GM19351 (cell line): ENCODE results near the gene SRP14.
A peak's percentile ranks its signal among the peaks of the same experiment; 100 is the strongest.
"Not testable (repeated sequence)": the region's sequence is repeated elsewhere in the genome, so short reads cannot be mapped to it uniquely, and the experiment has no call there.

ENCODE experiments used
- ATAC-seq: cut with Tn5 transposase; IDR thresholded peaks from one replicate; pipeline ENCODE4 v1.9.1; 2021; ENCODE audit warnings: mild to moderate bottlenecking, moderate library complexity; ENCODE audit not compliant: unreplicated experiment

SRP14 gene

GRCh38 chr15:40051616-40052415 is 12.8 kb upstream of the SRP14 start:
- ATAC-seq, result no peak

- no peak for ATAC-seq
Measured at GRCh38 chr15:40050788-40051470, 11.9 kb upstream of the SRP14 start.

DNA sequence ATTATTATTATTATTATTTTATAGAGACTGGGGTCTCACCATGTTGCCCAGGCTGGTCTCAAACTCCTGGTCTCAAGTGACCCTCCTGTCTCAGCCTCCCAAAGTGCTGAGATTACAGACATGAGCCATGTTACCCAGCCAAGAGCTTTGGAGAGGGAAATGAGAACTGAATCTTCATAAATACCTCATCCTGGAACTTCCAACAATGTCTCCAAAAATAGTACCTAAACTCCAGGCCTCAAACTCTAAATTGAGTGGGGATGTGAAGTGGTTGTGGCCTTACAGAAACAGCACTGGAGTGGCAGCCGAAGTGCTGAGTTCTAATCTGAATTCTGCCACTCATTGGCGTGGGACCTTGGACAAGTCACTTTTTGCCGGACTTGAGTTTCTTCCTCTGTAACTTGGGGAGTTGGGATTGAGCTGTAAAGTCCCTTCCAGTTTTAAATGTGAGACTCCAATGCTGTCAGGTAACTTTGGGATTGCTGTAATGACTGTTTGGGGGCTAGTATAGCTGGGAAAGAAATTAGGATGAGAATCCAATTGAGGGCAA is 10.0 kb upstream of the SRP14 start:
- ATAC-seq, result no peak

DNA sequence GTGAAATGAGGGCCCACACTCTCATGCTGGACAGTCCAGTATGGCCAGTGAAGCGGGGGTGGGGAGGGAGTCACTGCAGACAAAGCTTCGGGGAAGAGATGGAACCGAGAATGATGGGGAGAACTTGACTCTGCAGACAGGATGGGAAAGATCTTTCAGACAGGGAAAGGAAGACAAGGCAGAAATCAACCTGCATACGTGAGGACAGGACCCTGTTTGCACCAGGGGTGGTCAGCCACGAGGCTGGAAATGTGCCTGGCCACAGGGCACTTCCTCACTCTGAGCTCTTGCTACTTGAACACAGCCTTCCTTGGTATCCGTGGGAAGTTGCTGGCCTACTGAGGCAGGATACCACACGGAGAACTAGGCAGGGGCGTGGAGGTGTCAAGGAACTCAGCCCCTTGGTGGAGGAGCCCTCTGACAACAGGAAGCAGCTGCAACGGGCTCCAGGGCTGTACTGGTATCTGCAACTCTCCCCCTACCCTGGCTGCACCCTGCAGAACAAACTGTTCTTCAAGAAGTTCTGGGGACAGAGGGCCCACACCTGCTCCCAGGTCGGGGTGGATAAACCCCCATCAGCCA is 9.3 kb upstream of the SRP14 start:
- ATAC-seq, result no peak

GRCh38 chr15:40047415-40048210 is 8.6 kb upstream of the SRP14 start:
- ATAC-seq, result peak; percentile 66

DNA sequence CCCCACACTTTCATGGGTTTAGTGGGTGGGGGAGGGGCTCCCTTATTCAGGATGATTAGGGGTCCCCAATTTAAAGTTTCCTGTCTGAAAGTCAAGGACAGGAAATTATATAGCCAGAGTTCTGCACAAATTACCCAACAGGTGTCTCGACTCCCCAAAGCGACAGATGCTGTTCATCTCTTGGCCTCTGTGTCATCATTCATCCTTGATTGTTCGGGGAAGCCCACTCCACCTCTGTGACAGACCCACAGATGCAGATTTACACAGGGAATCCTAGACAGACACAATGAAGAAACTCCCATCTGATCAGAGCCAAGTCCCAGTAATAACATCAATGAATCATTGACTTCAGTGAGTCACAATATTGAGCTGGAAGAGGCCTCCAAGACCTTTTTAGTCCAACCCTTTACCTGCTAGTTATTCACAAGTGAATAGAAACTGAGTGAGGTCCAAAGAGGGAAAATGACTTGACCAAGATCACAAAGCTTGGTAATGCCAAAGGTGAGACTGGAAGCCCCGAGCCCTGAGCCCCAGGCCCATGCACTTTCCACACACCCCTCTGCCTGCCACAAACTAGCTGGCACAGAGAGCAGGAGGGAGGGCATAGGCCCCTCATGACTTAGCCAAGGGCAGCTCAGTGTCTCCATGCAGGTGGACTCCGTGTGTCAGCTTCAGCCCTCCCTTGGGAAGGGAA is 7.9 kb upstream of the SRP14 start:
- no peak for ATAC-seq

- no peak for ATAC-seq
Measured at GRCh38 chr15:40045572-40046217, 6.7 kb upstream of the SRP14 start.

- ATAC-seq, result peak; percentile 76
Measured at GRCh38 chr15:40044717-40045571, 6.0 kb upstream of the SRP14 start.

DNA sequence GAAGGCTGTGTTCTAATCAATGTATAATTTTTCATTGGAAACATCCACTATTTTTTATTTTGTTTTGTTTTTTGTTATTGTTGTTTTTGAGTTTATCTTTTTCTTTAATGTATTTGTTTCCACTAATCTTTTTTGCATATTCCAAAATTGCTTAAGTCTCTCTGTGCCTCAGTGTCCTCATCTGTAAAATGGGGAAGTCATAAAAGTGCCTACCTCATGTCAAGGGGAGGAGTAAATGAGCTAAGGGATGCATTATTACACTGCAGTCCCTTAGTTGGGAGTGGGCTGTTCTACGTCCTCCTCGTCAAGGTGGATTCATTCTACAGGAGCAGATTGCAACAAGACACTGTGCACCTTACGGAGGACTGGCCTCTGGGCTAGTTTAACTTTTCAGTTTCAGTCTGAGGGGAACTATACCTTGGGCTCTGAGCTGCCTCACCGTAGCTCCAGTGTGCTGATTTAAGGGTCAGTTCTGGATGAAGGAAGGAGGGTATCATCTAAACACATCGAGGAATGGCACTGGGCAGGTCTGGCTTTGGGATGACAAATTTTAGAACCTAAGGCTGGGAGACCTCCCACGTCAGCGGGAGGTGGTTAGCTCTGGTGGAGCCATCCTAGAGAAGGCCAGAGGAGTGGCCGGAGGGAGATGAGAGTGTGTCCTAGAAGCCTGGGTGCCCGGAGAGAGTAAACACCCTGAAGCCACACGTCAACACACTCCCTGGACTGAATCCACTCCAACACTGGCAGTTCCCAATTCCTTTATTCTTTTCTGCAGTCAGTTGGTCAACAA is 5.1 kb upstream of the SRP14 start:
- ATAC-seq, result no peak

- no peak for ATAC-seq
Measured at GRCh38 chr15:40042791-40043320, 3.9 kb upstream of the SRP14 start.

GRCh38 chr15:40040770-40041169 is 1.8 kb upstream of the SRP14 start:
- ATAC-seq, result no peak

DNA sequence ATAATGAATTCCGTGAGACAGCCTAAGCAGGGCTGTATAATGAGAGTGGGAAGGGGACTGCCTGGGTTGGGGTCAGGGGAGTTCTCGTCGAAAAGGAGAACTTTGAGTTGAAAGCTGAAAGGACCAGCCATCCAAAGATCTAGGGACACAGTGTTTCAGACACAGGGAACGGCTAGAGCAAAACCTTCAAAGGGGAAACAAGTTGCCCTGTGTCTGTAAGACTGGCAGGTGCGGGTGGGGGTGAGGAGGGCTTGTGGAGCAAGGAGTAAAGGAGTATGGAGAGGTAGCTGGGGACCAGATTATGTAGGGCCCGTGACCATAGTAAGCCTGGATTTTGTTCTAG is 1.3 kb upstream of the SRP14 start:
- ATAC-seq, result no peak

DNA sequence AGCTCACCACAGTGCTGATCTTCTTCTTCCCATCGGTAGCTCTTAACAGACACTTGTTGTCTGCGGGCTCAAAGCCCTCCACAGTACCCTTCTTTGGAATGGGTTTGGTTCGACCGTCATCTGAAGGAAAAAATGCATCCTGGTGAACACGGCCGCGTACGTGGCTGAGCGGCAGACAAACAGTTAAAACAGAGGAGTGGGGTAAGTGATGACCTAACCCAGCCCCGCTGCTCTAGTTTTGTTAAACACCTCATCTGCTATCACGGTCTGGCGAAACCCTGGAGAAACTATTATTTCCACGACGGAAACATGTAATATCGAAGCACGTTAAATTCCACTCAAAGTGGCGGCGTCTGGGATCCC is 725 bp downstream of the SRP14 start:
- no peak for ATAC-seq

GRCh38 chr15:40037721-40038120 is 1.3 kb downstream of the SRP14 start:
- ATAC-seq, result no peak

- ATAC-seq, result not testable (repeated sequence)
Measured at GRCh38 chr15:40035182-40035581, 3.8 kb downstream of the SRP14 start.

DNA sequence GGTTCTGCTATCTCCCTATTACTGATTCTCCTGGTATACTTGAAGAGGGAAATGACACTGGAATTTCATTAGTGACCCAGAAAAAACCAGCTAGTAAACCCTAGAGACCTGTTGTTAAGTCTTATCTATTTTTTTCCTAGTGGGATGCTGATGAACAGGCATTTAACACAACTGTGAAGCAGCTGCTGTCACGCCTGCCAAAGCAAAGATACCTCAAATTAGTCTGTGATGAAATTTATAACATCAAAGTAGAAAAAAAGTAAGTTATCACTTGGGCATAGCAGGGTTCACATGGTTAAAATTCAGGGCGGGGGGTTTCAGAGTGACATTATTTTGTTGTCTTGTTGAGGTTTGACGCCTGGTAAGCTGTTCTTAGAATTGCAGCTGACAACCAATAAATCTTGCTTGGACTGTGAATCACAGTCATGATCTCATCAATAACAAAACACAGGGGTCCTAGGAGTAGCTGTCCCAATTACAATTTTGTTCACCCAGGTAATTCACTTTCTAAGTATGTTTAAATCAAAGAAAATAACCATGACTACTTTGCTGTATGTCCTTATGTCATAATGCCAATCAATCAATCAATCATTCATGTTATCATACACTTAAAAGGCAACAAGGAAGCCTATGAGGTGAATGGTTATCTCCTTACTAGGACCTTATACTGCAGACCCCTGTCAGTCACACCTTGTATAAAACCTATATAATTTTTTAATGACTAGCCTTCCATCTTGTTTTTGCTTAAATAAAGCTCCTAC is 4.6 kb downstream of the SRP14 start:
- ATAC-seq, result no peak

GRCh38 chr15:40032125-40032839 is 6.7 kb downstream of the SRP14 start:
- ATAC-seq, result no peak
